OCI-LY3 (cell line): Measurements from ENCODE around the gene CABP2.

ENCODE experiments used
- H2AFZ ChIP-seq: fragments of 200-600, 300-600 bp; shearing (Covaris generic); 2 replicates; pipeline ENCODE4 v1.6.0; 2014; ENCODE audit warnings: antibody characterized with exemption, low read depth, low read length
- H3K27ac ChIP-seq: fragments of 200-600, 300-600 bp; sonication (generic); 2 replicates; pipeline ENCODE4 v1.5.1; 2014; ENCODE audit warnings: mild to moderate bottlenecking, low read length, moderate library complexity, mixed read lengths
- H3K27me3 ChIP-seq: fragments of 200-600, 300-600 bp; sonication (generic); 2 replicates; pipeline ENCODE4 v1.6.1; 2014; ENCODE audit warnings: low read depth, low read length, mixed read lengths
- H3K36me3 ChIP-seq: fragments of 200-600, 300-600 bp; sonication (generic); replicated peaks from 2 replicates; pipeline ENCODE3; 2014; ENCODE audit warnings: low read depth, low read length, mixed read lengths
- H3K4me1 ChIP-seq: fragments of 300-600, 200-600 bp; sonication (generic); 2 replicates; pipeline ENCODE4 v1.6.1; 2014; ENCODE audit warnings: low read length, mixed read lengths
- H3K4me2 ChIP-seq: fragments of 200-600, 300-600 bp; sonication (generic); 2 replicates; pipeline ENCODE4 v1.6.1; 2014; ENCODE audit warnings: low read length, mixed read lengths
- H3K4me3 ChIP-seq: fragments of 300-600, 200-600 bp; sonication (generic); 2 replicates; pipeline ENCODE4 v1.5.1; 2014; ENCODE audit warnings: antibody characterized with exemption, mild to moderate bottlenecking, low read length, moderate library complexity
- H3K79me2 ChIP-seq: fragments of 300-600, 200-600 bp; shearing (Covaris generic); 2 replicates; pipeline ENCODE4 v1.6.1; 2014; ENCODE audit warnings: mild to moderate bottlenecking, low read length, mixed read lengths
- H3K9ac ChIP-seq: fragments of 300-600, 200-600 bp; shearing (Covaris generic); 2 replicates; pipeline ENCODE4 v1.6.0; 2014; ENCODE audit warnings: mild to moderate bottlenecking, low read length, moderate library complexity
- H3K9me3 ChIP-seq: fragments of 200-600, 300-600 bp; shearing (Covaris generic); 2 replicates; pipeline ENCODE4 v1.6.1; 2014; ENCODE audit warnings: low read length, mixed read lengths; ENCODE audit not compliant: insufficient read depth
- H4K20me1 ChIP-seq: fragments of 200-600, 300-600 bp; sonication (generic); 2 replicates; pipeline ENCODE4 v1.6.1; 2016; ENCODE audit warnings: low read length, mixed read lengths; ENCODE audit not compliant: insufficient read depth
- CTCF ChIP-seq: fragments of 200-600, 300-600 bp; sonication (generic); IDR thresholded peaks from 2 replicates; pipeline ENCODE4 v1.5.1; 2014; ENCODE audit warnings: antibody characterized with exemption, low read length, low read depth
- EZH2phosphoT487 ChIP-seq: fragments of 200-600 bp; shearing (Covaris generic); IDR thresholded peaks from 2 replicates; pipeline ENCODE4 v1.6.1; 2018; ENCODE audit warnings: antibody characterized with exemption, mixed run types, low read depth

CABP2 gene

GRCh38 chr11:67534070-67534679, 10.9 kb upstream of the CABP2 start:
- Histone ChIP-seq H3K9ac (no peak overlapping the region), H3K27ac (no peak overlapping the region), H4K20me1 (no peaks in the 10 kb centered on the region), H3K36me3 (no peaks in the 10 kb centered on the region), H3K9me3 (peaks cover 24% of the 10 kb centered on the region), H2AFZ (no peak overlapping the region), H3K4me3 (no peak overlapping the region), H3K4me2 (no peak overlapping the region), H3K27me3 (no peaks in the 10 kb centered on the region), H3K79me2 (no peaks in the 10 kb centered on the region), H3K4me1 (no peaks in the 10 kb centered on the region)
- no peak for TF ChIP-seq EZH2phosphoT487
- TF ChIP-seq CTCF = no peak

GRCh38 chr11:67532889-67533288, 9.6 kb upstream of the CABP2 start:
- H3K27ac ChIP-seq = no peak overlapping the region
- H3K4me1 ChIP-seq = no peaks in the 10 kb centered on the region
- H4K20me1 ChIP-seq = no peaks in the 10 kb centered on the region
- no peak overlapping the region for H3K4me3 ChIP-seq
- H3K27me3 ChIP-seq = peaks cover 2% of the 10 kb centered on the region; the same call in 1 of the 2 replicates
- TF ChIP-seq EZH2phosphoT487 (no peak), CTCF (no peak)
- no peak overlapping the region for H2AFZ ChIP-seq
- no peaks in the 10 kb centered on the region for H3K79me2 ChIP-seq
- peaks cover 24% of the 10 kb centered on the region for H3K9me3 ChIP-seq
- H3K4me2 ChIP-seq = no peak overlapping the region
- no peak overlapping the region for H3K9ac ChIP-seq
- H3K36me3 ChIP-seq = no peaks in the 10 kb centered on the region

- Histone ChIP-seq H3K4me2 (no peak overlapping the region), H3K36me3 (no peaks in the 10 kb centered on the region), H3K9ac (no peak overlapping the region), H3K27ac (no peak overlapping the region), H2AFZ (no peak overlapping the region), H3K4me1 (no peaks in the 10 kb centered on the region), H3K27me3 (peaks cover 11% of the 10 kb centered on the region; the same call in 1 of the 2 replicates), H3K4me3 (no peak overlapping the region), H3K9me3 (peaks cover 24% of the 10 kb centered on the region), H3K79me2 (no peaks in the 10 kb centered on the region), H4K20me1 (no peaks in the 10 kb centered on the region)
- no peak for TF ChIP-seq EZH2phosphoT487
- no peak for TF ChIP-seq CTCF
These were observed 7.0 kb upstream of the CABP2 start for GRCh38 chr11:67530282-67530592.

GRCh38 chr11:67528376-67528775, 5.1 kb upstream of the CABP2 start:
- H3K9me3 ChIP-seq = peaks cover 9% of the 10 kb centered on the region
- H3K27me3 ChIP-seq = peaks cover 11% of the 10 kb centered on the region; the same call in 1 of the 2 replicates
- H3K9ac ChIP-seq = no peak overlapping the region
- no peak overlapping the region for H3K4me2 ChIP-seq
- no peak overlapping the region for H3K27ac ChIP-seq
- no peak overlapping the region for H3K4me3 ChIP-seq
- no peaks in the 10 kb centered on the region for H3K4me1 ChIP-seq
- H2AFZ ChIP-seq = no peak overlapping the region
- no peaks in the 10 kb centered on the region for H4K20me1 ChIP-seq
- no peak for TF ChIP-seq CTCF
- no peak for TF ChIP-seq EZH2phosphoT487
- H3K79me2 ChIP-seq = no peaks in the 10 kb centered on the region
- H3K36me3 ChIP-seq = no peaks in the 10 kb centered on the region
